ENCODE data around the gene PLEK.
"Not testable (repeated sequence)": the region's sequence is repeated elsewhere in the genome, so short reads cannot be mapped to it uniquely, and the experiment has no call there.

The PLEK gene

GRCh38 chr2:68365087-68365486 is at the start of gene PLEK:
TSS of gene PLEK (plus strand) at chr2:68365282. CDS start at chr2:68365352, 70 bp downstream.
- peak; percentile 32 for DNase-seq

GRCh38 chr2:68316111-68316510 is 49.0 kb upstream of the PLEK start:
- DNase-seq, result no peak

GRCh38 chr2:68317971-68318913 is 46.8 kb upstream of the PLEK start:
- peak; percentile 52 for DNase-seq

- no peak for DNase-seq
Measured at GRCh38 chr2:68318914-68319397, 46.1 kb upstream of the PLEK start.

GRCh38 chr2:68319398-68320117 is 45.5 kb upstream of the PLEK start, which contains the start of gene CNRIP1:
TSS of gene CNRIP1 (minus strand) at chr2:68319949. CDS start at chr2:68319400, 549 bp downstream.
- DNase-seq, result peak; percentile 92

- DNase-seq, result peak; percentile 49
Measured at GRCh38 chr2:68320118-68320641, 44.9 kb upstream of the PLEK start.

- DNase-seq, result no peak
Measured at GRCh38 chr2:68325056-68325455, 40.0 kb upstream of the PLEK start.

GRCh38 chr2:68328901-68329300 is 36.2 kb upstream of the PLEK start:
- no peak for DNase-seq

- no peak for DNase-seq
Measured at GRCh38 chr2:68330691-68331090, 34.4 kb upstream of the PLEK start.

GRCh38 chr2:68333009-68333408 is 32.1 kb upstream of the PLEK start:
- no peak for DNase-seq

GRCh38 chr2:68333931-68334330 is 31.2 kb upstream of the PLEK start:
- no peak for DNase-seq

GRCh38 chr2:68336192-68336591 is 28.9 kb upstream of the PLEK start:
- DNase-seq, result no peak

- no peak for DNase-seq
Measured at GRCh38 chr2:68340226-68341061, 24.6 kb upstream of the PLEK start.

GRCh38 chr2:68341062-68341329 is 24.1 kb upstream of the PLEK start:
- no peak for DNase-seq

- DNase-seq, result no peak
Measured at GRCh38 chr2:68341583-68341982, 23.5 kb upstream of the PLEK start.

GRCh38 chr2:68342470-68342869 is 22.6 kb upstream of the PLEK start:
- no peak for DNase-seq

GRCh38 chr2:68344031-68344430 is 21.1 kb upstream of the PLEK start:
- no peak for DNase-seq

GRCh38 chr2:68345129-68345875 is 19.8 kb upstream of the PLEK start:
- no peak for DNase-seq

- DNase-seq, result not testable (repeated sequence)
Measured at GRCh38 chr2:68349091-68349490, 16.0 kb upstream of the PLEK start.

GRCh38 chr2:68351997-68352396 is 13.1 kb upstream of the PLEK start:
- no peak for DNase-seq

GRCh38 chr2:68352651-68353391 is 12.3 kb upstream of the PLEK start:
- no peak for DNase-seq

All from right hindlimb (tissue), 1 donor.